H9 (cell line): ENCODE data around the gene ENDOV. TPM values are rescaled to one million over a fixed set of nuclear protein-coding genes. Genes with fewer than 3 reads are reported as not detected.

Source experiments
- DNase-seq: peaks from one replicate; pipeline ENCODE4 v3.0.0-alpha.2; 2017
- H2AFZ ChIP-seq: one replicate; pipeline ENCODE4 v1.6.1; 2013; ENCODE audit warnings: mild to moderate bottlenecking, low read length, control low read depth, moderate library complexity
- H2AK5ac ChIP-seq: 2 replicates; pipeline ENCODE4 v1.6.1; 2013; ENCODE audit warnings: low read length, control low read depth, mixed read lengths; ENCODE audit not compliant: insufficient read length
- H2BK120ac ChIP-seq: one replicate; pipeline ENCODE4 v1.6.1; 2013; ENCODE audit warnings: low read depth, mild to moderate bottlenecking, low read length, control low read depth, inconsistent platforms; ENCODE audit not compliant: poor library complexity, severe bottlenecking
- H2BK12ac ChIP-seq: 2 replicates; pipeline ENCODE4 v1.6.1; 2013; ENCODE audit warnings: low read length, control low read depth, mixed read lengths, low read depth; ENCODE audit not compliant: insufficient read length
- H2BK15ac ChIP-seq: 2 replicates; pipeline ENCODE4 v1.6.1; 2013; ENCODE audit warnings: low read depth, low read length, control low read depth
- H2BK20ac ChIP-seq: one replicate; pipeline ENCODE4 v1.6.1; 2013; ENCODE audit warnings: low read depth, mild to moderate bottlenecking, low read length, control low read depth, inconsistent platforms; ENCODE audit not compliant: poor library complexity, severe bottlenecking
- H2BK5ac ChIP-seq: 2 replicates; pipeline ENCODE4 v1.6.1; 2013; ENCODE audit warnings: low read length, control low read depth, mixed read lengths; ENCODE audit not compliant: insufficient read length
- H3K14ac ChIP-seq: 2 replicates; pipeline ENCODE4 v1.6.1; 2013; ENCODE audit warnings: low read length, control low read depth; ENCODE audit not compliant: insufficient read depth
- H3K18ac ChIP-seq: 2 replicates; pipeline ENCODE4 v1.6.1; 2013; ENCODE audit warnings: low read depth, mild to moderate bottlenecking, mixed read lengths, low read length, control low read depth; ENCODE audit not compliant: insufficient read length
- H3K23ac ChIP-seq: 2 replicates; pipeline ENCODE4 v1.6.1; 2013; ENCODE audit warnings: low read length, control low read depth, mixed read lengths, low read depth; ENCODE audit not compliant: insufficient read length
- H3K23me2 ChIP-seq: 2 replicates; pipeline ENCODE4 v1.6.1; 2013; ENCODE audit warnings: low read depth, mild to moderate bottlenecking, mixed read lengths, low read length, control low read depth; ENCODE audit not compliant: insufficient read length, poor library complexity, severe bottlenecking
- H3K27ac ChIP-seq: 2 replicates; pipeline ENCODE4 v1.5.1; 2013; ENCODE audit warnings: low read length, control low read depth, mixed read lengths, low read depth; ENCODE audit not compliant: insufficient read length
- H3K27me3 ChIP-seq: 2 replicates; pipeline ENCODE4 v1.6.1; 2013; ENCODE audit warnings: low read length, control low read depth, inconsistent platforms; ENCODE audit not compliant: insufficient read depth
- H3K4ac ChIP-seq: 2 replicates; pipeline ENCODE4 v1.6.1; 2013; ENCODE audit warnings: low read depth, mild to moderate bottlenecking, control low read depth, inconsistent platforms, low read length, moderate library complexity
- H3K4me1 ChIP-seq: 2 replicates; pipeline ENCODE4 v1.6.1; 2013; ENCODE audit warnings: low read length, control low read depth, inconsistent platforms; ENCODE audit not compliant: insufficient read depth
- H3K4me2 ChIP-seq: 2 replicates; pipeline ENCODE4 v1.6.1; 2013; ENCODE audit warnings: low read length, control low read depth, mixed read lengths; ENCODE audit not compliant: insufficient read length, insufficient read depth
- H3K56ac ChIP-seq: 2 replicates; pipeline ENCODE4 v1.6.1; 2013; ENCODE audit warnings: low read depth, mild to moderate bottlenecking, mixed read lengths, low read length, control low read depth; ENCODE audit not compliant: insufficient read length
- H3K79me1 ChIP-seq: 2 replicates; pipeline ENCODE4 v1.6.1; 2013; ENCODE audit warnings: low read depth, mild to moderate bottlenecking, moderate library complexity, low read length, control low read depth, inconsistent platforms; ENCODE audit not compliant: insufficient read depth, poor library complexity, severe bottlenecking
- H3K79me2 ChIP-seq: 2 replicates; pipeline ENCODE4 v1.6.1; 2013; ENCODE audit warnings: low read length, control low read depth, inconsistent platforms; ENCODE audit not compliant: insufficient read depth
- H3K9ac ChIP-seq: 2 replicates; pipeline ENCODE4 v1.6.1; 2013; ENCODE audit warnings: low read length, control low read depth, mixed read lengths; ENCODE audit not compliant: insufficient read length; ENCODE audit errors: extremely low read depth
- H3K9me3 ChIP-seq: one replicate; pipeline ENCODE4 v1.6.1; 2013; ENCODE audit warnings: low read depth, low read length, inconsistent platforms; ENCODE audit not compliant: control insufficient read depth
- H3T11ph ChIP-seq: one replicate; pipeline ENCODE4 v1.6.1; 2013; ENCODE audit warnings: mild to moderate bottlenecking, low read length, control low read depth, inconsistent platforms
- H4K20me1 ChIP-seq: one replicate; pipeline ENCODE4 v1.6.1; 2013; ENCODE audit not compliant: control insufficient read depth, insufficient read length, insufficient read depth
- H4K5ac ChIP-seq: 2 replicates; pipeline ENCODE4 v1.6.1; 2013; ENCODE audit warnings: low read depth, mild to moderate bottlenecking, mixed read lengths, low read length, control low read depth; ENCODE audit not compliant: insufficient read length
- H4K8ac ChIP-seq: replicated peaks from 2 replicates; pipeline ENCODE4 v1.6.1; 2013; ENCODE audit warnings: low read length, control low read depth, mixed read lengths, low read depth; ENCODE audit not compliant: insufficient read length
- H4K91ac ChIP-seq: 2 replicates; pipeline ENCODE4 v1.6.1; 2013; ENCODE audit warnings: low read depth, mild to moderate bottlenecking, moderate library complexity, mixed read lengths, low read length, control low read depth; ENCODE audit not compliant: insufficient read length
- H3K27ac Mint-ChIP-seq, 3 experiments: 2 replicates in 2 of 3; 3 replicates in 1 of 3; pipeline ENCODE4 v1.8.0; 2020 to 2021; ENCODE audit warnings: mixed read lengths in 3 of 3, mild to moderate bottlenecking in 1 of 3, moderate library complexity in 1 of 3
- H3K27me3 Mint-ChIP-seq: 2 replicates; pipeline ENCODE4 v1.8.0; 2021; ENCODE audit warnings: low read depth, mild to moderate bottlenecking, moderate library complexity, mixed read lengths
- H3K36me3 Mint-ChIP-seq, 3 experiments: 2 replicates in 2 of 3; 3 replicates in 1 of 3; pipeline ENCODE4 v1.8.0; 2020 to 2021; ENCODE audit warnings: low read depth in 3 of 3, mixed read lengths in 3 of 3; ENCODE audit not compliant: insufficient read depth in 1 of 3
- H3K4me1 Mint-ChIP-seq, 2 experiments: 2 replicates each; pipeline ENCODE4 v1.8.0; 2020; ENCODE audit warnings: mixed read lengths in 2 of 2
- H3K4me3 Mint-ChIP-seq, 2 experiments: 2 replicates in 1 of 2; 3 replicates in 1 of 2; pipeline ENCODE4 v1.8.0; 2020 to 2021; ENCODE audit warnings: mild to moderate bottlenecking in 2 of 2, mixed read lengths in 2 of 2, moderate library complexity in 1 of 2
- H3K9me3 Mint-ChIP-seq, 2 experiments: 2 replicates in 1 of 2; 3 replicates in 1 of 2; pipeline ENCODE4 v1.8.0; 2020; ENCODE audit warnings: mild to moderate bottlenecking in 2 of 2, mixed read lengths in 2 of 2, moderate library complexity in 1 of 2
- WGBS: extraction: QIAGEN DNeasy Blood & Tissue Kit; methylation state at CpG from one replicate; pipeline ENCODE4 v1.1.7; 2013; ENCODE audit warnings: missing lambda C conversion rate, low lambda C conversion rate, mixed read lengths; ENCODE audit not compliant: insufficient read length; ENCODE audit errors: extremely low coverage; 5-methylcytosine and 5-hydroxymethylcytosine counted together
- total RNA-seq: library from RNA; stranded (reverse); gene quantifications from 2 replicates; pipeline ENCODE4 v1.2.1, GENCODE V29; 2021
- TF ChIP-seq, protein P1 (sequence below): fragments of 200-600 bp; sonication (generic); conservative IDR thresholded peaks from 3 replicates; pipeline ENCODE4 v1.8.0; 2021; ENCODE audit warnings: antibody characterized with exemption, mild to moderate bottlenecking

The ENDOV gene
- total RNA-seq, 1 experiment from 2014 or later: 17.1 TPM

DNA sequence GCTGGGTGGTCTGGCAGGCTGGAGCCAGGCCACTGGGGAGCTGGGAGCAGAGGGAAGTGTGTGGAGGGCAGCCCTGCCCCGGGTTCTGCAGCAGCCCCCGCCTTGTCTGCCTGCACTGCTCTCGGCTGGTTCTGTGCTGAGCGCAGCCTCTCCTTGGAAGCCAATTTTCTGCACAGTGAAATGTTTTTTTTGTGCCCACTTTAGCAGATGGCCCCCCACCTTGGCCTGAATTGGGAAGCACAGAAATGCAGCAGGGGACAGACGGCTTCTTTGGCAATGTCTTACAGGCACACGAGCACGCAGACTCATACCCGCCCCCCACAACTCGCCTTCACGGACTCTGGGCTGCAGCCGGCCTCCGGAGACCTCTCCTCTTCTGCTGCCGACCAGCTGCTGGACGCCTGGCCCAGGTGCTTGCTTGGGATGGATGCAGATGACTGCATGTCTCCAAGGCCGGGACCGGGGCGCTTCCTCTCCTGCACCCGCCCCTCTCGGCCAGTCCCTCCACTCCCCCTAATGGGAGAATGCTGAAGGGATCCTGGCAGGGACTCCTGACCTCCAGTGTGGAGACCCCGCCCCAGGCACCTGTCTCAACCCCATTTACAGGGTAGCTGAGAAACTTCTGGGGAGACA, 46.7 kb downstream of the ENDOV start:
- H2BK5ac ChIP-seq: no peak overlapping the region
- H3K23me2 ChIP-seq: no peaks in the 10 kb centered on the region
- TF ChIP-seq, protein P1, sequence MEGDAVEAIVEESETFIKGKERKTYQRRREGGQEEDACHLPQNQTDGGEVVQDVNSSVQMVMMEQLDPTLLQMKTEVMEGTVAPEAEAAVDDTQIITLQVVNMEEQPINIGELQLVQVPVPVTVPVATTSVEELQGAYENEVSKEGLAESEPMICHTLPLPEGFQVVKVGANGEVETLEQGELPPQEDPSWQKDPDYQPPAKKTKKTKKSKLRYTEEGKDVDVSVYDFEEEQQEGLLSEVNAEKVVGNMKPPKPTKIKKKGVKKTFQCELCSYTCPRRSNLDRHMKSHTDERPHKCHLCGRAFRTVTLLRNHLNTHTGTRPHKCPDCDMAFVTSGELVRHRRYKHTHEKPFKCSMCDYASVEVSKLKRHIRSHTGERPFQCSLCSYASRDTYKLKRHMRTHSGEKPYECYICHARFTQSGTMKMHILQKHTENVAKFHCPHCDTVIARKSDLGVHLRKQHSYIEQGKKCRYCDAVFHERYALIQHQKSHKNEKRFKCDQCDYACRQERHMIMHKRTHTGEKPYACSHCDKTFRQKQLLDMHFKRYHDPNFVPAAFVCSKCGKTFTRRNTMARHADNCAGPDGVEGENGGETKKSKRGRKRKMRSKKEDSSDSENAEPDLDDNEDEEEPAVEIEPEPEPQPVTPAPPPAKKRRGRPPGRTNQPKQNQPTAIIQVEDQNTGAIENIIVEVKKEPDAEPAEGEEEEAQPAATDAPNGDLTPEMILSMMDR: no peak
- H2AFZ ChIP-seq: no peak overlapping the region
- H3K4me1 Mint-ChIP-seq: peaks cover 0 to 8% of the 10 kb centered on the region in 2 experiments; a peak in 2 of 4 replicates
- DNase-seq: peak; percentile 58
- no peaks in the 10 kb centered on the region for H3K9me3 ChIP-seq
- no peak overlapping the region for H3K4ac ChIP-seq
- peaks cover 75% of the 10 kb centered on the region for H3K27me3 Mint-ChIP-seq
- no peak overlapping the region for H2BK15ac ChIP-seq
- no peak overlapping the region for H4K5ac ChIP-seq
- no peak overlapping the region for H4K8ac ChIP-seq
- no peaks in the 10 kb centered on the region; a peak in 1 of 5 replicates for H3K9me3 Mint-ChIP-seq
- no peaks in the 10 kb centered on the region for H3K27me3 ChIP-seq
- no peak overlapping the region for H2BK120ac ChIP-seq
- H3K18ac ChIP-seq: no peak overlapping the region
- H3K79me1 ChIP-seq: no peaks in the 10 kb centered on the region
- H3K23ac ChIP-seq: no peak overlapping the region
- no peak overlapping the region; a peak in 1 of 7 replicates for H3K27ac Mint-ChIP-seq
- H4K20me1 ChIP-seq: no peaks in the 10 kb centered on the region
- H2AK5ac ChIP-seq: no peak overlapping the region
- H3K4me2 ChIP-seq: no peak overlapping the region
- no peak overlapping the region for H3K9ac ChIP-seq
- no peak overlapping the region for H3K4me3 Mint-ChIP-seq
- H3K27ac ChIP-seq: no peak overlapping the region
- H2BK20ac ChIP-seq: no peak overlapping the region
- H2BK12ac ChIP-seq: no peak overlapping the region
- H3T11ph ChIP-seq: no peak overlapping the region
- no peak overlapping the region for H3K56ac ChIP-seq
- no peaks in the 10 kb centered on the region for H3K36me3 Mint-ChIP-seq
- WGBS: no CpG with 5 or more reads among the region's 20 CpGs
- no peaks in the 10 kb centered on the region for H3K4me1 ChIP-seq
- no peaks in the 10 kb centered on the region for H3K79me2 ChIP-seq
- no peak overlapping the region for H4K91ac ChIP-seq
- no peak overlapping the region for H3K14ac ChIP-seq
